GM23338 (cell line): ENCODE measurements around the gene GCHFR. TPM values are rescaled to one million over a fixed set of nuclear protein-coding genes. Genes with fewer than 3 reads are reported as not detected.

Experiments used
- ATAC-seq: fragments of 200-7000 bp; cut with Tn5 transposase; 3 replicates; pipeline ENCODE4 v1.9.1; 2020
- DNase-seq: peaks from one replicate; pipeline ENCODE4 v3.0.0-alpha.2; 2015; ENCODE audit warnings: low spot score
- H2AFZ ChIP-seq: fragments of 200-600 bp; sonication (generic); 2 replicates; pipeline ENCODE4 v1.8.0; 2016; ENCODE audit warnings: antibody characterized with exemption, mild to moderate bottlenecking, moderate library complexity
- H3F3A ChIP-seq: fragments of 200-600 bp; sonication (generic); replicated peaks from 2 replicates; pipeline ENCODE4 v1.8.0; 2017; ENCODE audit warnings: antibody characterized with exemption, mixed run types, low read depth
- H3K27ac ChIP-seq: fragments of 200-600 bp; sonication (generic); 2 replicates; pipeline ENCODE4 v1.6.1; 2016; ENCODE audit warnings: low read depth
- H3K27me3 ChIP-seq: fragments of 200-600 bp; sonication (generic); 2 replicates; pipeline ENCODE4 v1.8.0; 2016; ENCODE audit warnings: mild to moderate bottlenecking, mixed run types, moderate library complexity; ENCODE audit not compliant: insufficient read depth
- H3K36me3 ChIP-seq: fragments of 200-600 bp; sonication (generic); 2 replicates; pipeline ENCODE4 v1.8.0; 2016; ENCODE audit warnings: mild to moderate bottlenecking; ENCODE audit not compliant: insufficient read depth
- H3K4me1 ChIP-seq: fragments of 200-600 bp; sonication (generic); 2 replicates; pipeline ENCODE4 v1.8.0; 2016; ENCODE audit warnings: mild to moderate bottlenecking, moderate library complexity; ENCODE audit not compliant: insufficient read depth
- H3K4me2 ChIP-seq: fragments of 200-600 bp; sonication (generic); 2 replicates; pipeline ENCODE4 v1.7.1; 2017; ENCODE audit warnings: mixed run types
- H3K4me3 ChIP-seq: fragments of 200-600 bp; sonication (generic); 2 replicates; pipeline ENCODE4 v1.6.1; 2016; ENCODE audit warnings: mixed run types
- H3K79me2 ChIP-seq: fragments of 200-600 bp; sonication (generic); replicated peaks from 2 replicates; pipeline ENCODE4 v1.8.0; 2017; ENCODE audit warnings: mild to moderate bottlenecking; ENCODE audit not compliant: insufficient read depth
- H3K9me2 ChIP-seq: fragments of 200-600 bp; sonication (generic); 2 replicates; pipeline ENCODE4 v1.8.0; 2017; ENCODE audit not compliant: insufficient read depth
- H4K20me1 ChIP-seq: fragments of 200-600 bp; sonication (generic); replicated peaks from 2 replicates; pipeline ENCODE4 v1.8.0; 2017; ENCODE audit warnings: mild to moderate bottlenecking; ENCODE audit not compliant: insufficient read depth
- H3K27ac Mint-ChIP-seq: 2 replicates; pipeline ENCODE4 v1.8.0; 2020; ENCODE audit warnings: inconsistent platforms, mild to moderate bottlenecking, moderate library complexity, mixed read lengths
- H3K27me3 Mint-ChIP-seq: 3 replicates; pipeline ENCODE4 v1.8.0; 2022; ENCODE audit warnings: low read depth, mild to moderate bottlenecking, moderate library complexity, mixed read lengths, inconsistent platforms; ENCODE audit not compliant: insufficient read depth, poor library complexity
- H3K36me3 Mint-ChIP-seq: 3 replicates; pipeline ENCODE4 v1.8.0; 2021; ENCODE audit warnings: low read depth, mild to moderate bottlenecking, inconsistent platforms, moderate library complexity, mixed read lengths
- H3K4me1 Mint-ChIP-seq: 3 replicates; pipeline ENCODE4 v1.8.0; 2020; ENCODE audit warnings: mild to moderate bottlenecking, inconsistent platforms, mixed read lengths
- H3K4me3 Mint-ChIP-seq: 3 replicates; pipeline ENCODE4 v1.8.0; 2021; ENCODE audit warnings: moderate library complexity, mild to moderate bottlenecking, inconsistent platforms, mixed read lengths
- H3K9me3 Mint-ChIP-seq: 3 replicates; pipeline ENCODE4 v1.8.0; 2020; ENCODE audit warnings: moderate library complexity, mild to moderate bottlenecking, inconsistent platforms, mixed read lengths
- CREB1 ChIP-seq: fragments of 250-450 bp; sonication (Bioruptor Pico); IDR thresholded peaks from 2 replicates; pipeline ENCODE4 v1.5.0; 2020; ENCODE audit warnings: low read depth, mild to moderate bottlenecking, moderate library complexity
- ETS1 ChIP-seq: IDR thresholded peaks from 2 replicates; pipeline ENCODE4 v1.6.1; 2016; ENCODE audit warnings: antibody characterized with exemption
- EZH2 ChIP-seq: fragments of 200-600 bp; sonication (generic); IDR thresholded peaks from one replicate; pipeline ENCODE4 v1.8.0; 2017; ENCODE audit warnings: antibody characterized with exemption, mild to moderate bottlenecking, low read depth; ENCODE audit not compliant: unreplicated experiment
- EZH2phosphoT487 ChIP-seq: fragments of 200-600 bp; sonication (generic); IDR thresholded peaks from one replicate; pipeline ENCODE4 v1.8.1; 2018; ENCODE audit warnings: antibody characterized with exemption; ENCODE audit not compliant: unreplicated experiment
- NANOG ChIP-seq: IDR thresholded peaks from 2 replicates; pipeline ENCODE4 v1.6.1; 2016; ENCODE audit warnings: antibody characterized with exemption, borderline replicate concordance
- POLR2AphosphoS5 ChIP-seq: IDR thresholded peaks from 2 replicates; pipeline ENCODE4 v1.6.1; 2016; ENCODE audit warnings: antibody characterized with exemption, low read depth
- polyA plus RNA-seq: library from polyadenylated mRNA; unstranded; fragments of >200 nt; fragmentation: Nextera tagmentation; extraction: Ambion mirVana; gene quantifications from 2 replicates; pipeline ENCODE4 v1.2.1, GENCODE V29; 2016
- total RNA-seq: library from RNA; depleted of rRNA; stranded (reverse); fragments of >200 nt; shearing (Covaris generic); gene quantifications from 2 replicates; pipeline ENCODE4 v1.2.3, GENCODE V29; 2014
- TF ChIP-seq, protein P1 (sequence below), 2 experiments: fragments of 200-600 bp in 1 of 2; sonication (generic) in 1 of 2; conservative IDR thresholded peaks; 2 replicates each; pipeline versions ENCODE4 v1.5.1 to v1.6.1; 2016 to 2017; ENCODE audit warnings: antibody characterized with exemption in 2 of 2, low read depth in 2 of 2, mild to moderate bottlenecking in 2 of 2, moderate library complexity in 1 of 2
- TF ChIP-seq, protein P2 (sequence below): IDR thresholded peaks from one replicate; pipeline ENCODE4 v1.6.1; 2018; ENCODE audit warnings: antibody characterized with exemption; ENCODE audit not compliant: unreplicated experiment

The GCHFR gene
- total and polyA plus RNA-seq, 2 experiments from 2014 or later, result 38.9 to 44.2 TPM

DNA sequence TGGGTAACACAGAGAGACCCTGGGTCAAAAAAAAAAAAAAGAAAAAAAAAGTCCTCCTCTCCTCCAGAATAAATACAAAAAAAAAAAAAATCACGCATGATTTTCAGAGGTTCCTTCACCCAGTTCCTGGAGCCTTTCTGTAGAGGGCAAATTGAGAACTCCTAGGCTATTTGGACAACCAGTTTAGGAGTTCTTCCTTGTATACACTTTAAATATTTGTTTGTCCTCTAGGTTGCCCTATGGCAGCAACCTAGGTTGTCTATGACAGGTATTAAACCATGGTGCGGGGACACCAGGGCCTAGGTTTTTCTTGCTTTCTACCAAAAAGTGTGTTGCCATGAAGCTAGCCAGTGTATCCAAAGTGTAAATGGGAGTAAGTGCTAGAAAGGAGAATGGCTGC is 39.2 kb downstream of the GCHFR start (continued):
- TF ChIP-seq CREB1, result no peak

DNA sequence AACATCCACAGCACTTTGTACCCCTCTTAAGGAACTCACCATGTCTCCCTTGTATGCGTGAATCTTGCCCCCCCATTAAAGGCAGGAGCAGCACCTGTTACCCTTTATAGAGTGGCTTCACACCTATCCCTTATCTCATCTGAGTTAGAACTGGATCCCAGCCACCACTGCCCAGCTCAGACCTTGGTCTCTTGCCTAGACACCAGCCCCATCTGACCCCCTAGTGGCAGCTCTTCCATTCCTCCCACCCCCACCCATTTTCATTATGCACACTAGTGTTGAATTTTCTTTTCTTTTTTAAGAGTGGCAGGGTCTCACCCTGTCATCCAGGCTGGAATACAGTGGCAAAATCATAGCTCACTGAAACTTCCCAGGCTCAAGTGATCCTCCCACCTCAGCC is 39.8 kb downstream of the GCHFR start:
- DNase-seq (no peak), ATAC-seq (no peak)
- Histone ChIP-seq H3F3A (peaks cover 11% of the 10 kb centered on the region; the same call in 1 of the 2 replicates), H3K27ac (no peak overlapping the region), H3K9me2 (no peaks in the 10 kb centered on the region), H3K36me3 (no peaks in the 10 kb centered on the region), H3K4me3 (no peak overlapping the region), H3K27me3 (no peaks in the 10 kb centered on the region), H3K79me2 (peaks cover 32% of the 10 kb centered on the region), H2AFZ (no peak overlapping the region), H4K20me1 (peaks cover 3% of the 10 kb centered on the region; the same call in 1 of the 2 replicates), H3K4me1 (peaks cover 27% of the 10 kb centered on the region), H3K4me2 (no peak overlapping the region)
- peaks cover 26% of the 10 kb centered on the region for H3K4me1 Mint-ChIP-seq
- no peak overlapping the region for H3K27ac Mint-ChIP-seq
- peaks cover 15% of the 10 kb centered on the region for H3K27me3 Mint-ChIP-seq
- no peak for TF ChIP-seq EZH2phosphoT487
- no peak for TF ChIP-seq POLR2AphosphoS5
- TF ChIP-seq, protein P1, sequence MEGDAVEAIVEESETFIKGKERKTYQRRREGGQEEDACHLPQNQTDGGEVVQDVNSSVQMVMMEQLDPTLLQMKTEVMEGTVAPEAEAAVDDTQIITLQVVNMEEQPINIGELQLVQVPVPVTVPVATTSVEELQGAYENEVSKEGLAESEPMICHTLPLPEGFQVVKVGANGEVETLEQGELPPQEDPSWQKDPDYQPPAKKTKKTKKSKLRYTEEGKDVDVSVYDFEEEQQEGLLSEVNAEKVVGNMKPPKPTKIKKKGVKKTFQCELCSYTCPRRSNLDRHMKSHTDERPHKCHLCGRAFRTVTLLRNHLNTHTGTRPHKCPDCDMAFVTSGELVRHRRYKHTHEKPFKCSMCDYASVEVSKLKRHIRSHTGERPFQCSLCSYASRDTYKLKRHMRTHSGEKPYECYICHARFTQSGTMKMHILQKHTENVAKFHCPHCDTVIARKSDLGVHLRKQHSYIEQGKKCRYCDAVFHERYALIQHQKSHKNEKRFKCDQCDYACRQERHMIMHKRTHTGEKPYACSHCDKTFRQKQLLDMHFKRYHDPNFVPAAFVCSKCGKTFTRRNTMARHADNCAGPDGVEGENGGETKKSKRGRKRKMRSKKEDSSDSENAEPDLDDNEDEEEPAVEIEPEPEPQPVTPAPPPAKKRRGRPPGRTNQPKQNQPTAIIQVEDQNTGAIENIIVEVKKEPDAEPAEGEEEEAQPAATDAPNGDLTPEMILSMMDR (conservative IDR thresholded peaks at IDR 0.05; ENCODE audit: low read depth in 2 of 2), result 0 out of 4 replicates have a peak, but pooled peaks have one; percentile 12 to 22
- no peak for TF ChIP-seq ETS1
- TF ChIP-seq NANOG, result no peak
- TF ChIP-seq, protein P2, sequence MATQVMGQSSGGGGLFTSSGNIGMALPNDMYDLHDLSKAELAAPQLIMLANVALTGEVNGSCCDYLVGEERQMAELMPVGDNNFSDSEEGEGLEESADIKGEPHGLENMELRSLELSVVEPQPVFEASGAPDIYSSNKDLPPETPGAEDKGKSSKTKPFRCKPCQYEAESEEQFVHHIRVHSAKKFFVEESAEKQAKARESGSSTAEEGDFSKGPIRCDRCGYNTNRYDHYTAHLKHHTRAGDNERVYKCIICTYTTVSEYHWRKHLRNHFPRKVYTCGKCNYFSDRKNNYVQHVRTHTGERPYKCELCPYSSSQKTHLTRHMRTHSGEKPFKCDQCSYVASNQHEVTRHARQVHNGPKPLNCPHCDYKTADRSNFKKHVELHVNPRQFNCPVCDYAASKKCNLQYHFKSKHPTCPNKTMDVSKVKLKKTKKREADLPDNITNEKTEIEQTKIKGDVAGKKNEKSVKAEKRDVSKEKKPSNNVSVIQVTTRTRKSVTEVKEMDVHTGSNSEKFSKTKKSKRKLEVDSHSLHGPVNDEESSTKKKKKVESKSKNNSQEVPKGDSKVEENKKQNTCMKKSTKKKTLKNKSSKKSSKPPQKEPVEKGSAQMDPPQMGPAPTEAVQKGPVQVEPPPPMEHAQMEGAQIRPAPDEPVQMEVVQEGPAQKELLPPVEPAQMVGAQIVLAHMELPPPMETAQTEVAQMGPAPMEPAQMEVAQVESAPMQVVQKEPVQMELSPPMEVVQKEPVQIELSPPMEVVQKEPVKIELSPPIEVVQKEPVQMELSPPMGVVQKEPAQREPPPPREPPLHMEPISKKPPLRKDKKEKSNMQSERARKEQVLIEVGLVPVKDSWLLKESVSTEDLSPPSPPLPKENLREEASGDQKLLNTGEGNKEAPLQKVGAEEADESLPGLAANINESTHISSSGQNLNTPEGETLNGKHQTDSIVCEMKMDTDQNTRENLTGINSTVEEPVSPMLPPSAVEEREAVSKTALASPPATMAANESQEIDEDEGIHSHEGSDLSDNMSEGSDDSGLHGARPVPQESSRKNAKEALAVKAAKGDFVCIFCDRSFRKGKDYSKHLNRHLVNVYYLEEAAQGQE, result no peak
- no peak for TF ChIP-seq EZH2
- no peak overlapping the region for H3K4me3 Mint-ChIP-seq
- peaks cover 7% of the 10 kb centered on the region; the same call in 2 of the 3 replicates for H3K36me3 Mint-ChIP-seq
- no peaks in the 10 kb centered on the region for H3K9me3 Mint-ChIP-seq
